ENCODE data around the gene SLC66A2. TPM values are rescaled to one million over a fixed set of nuclear protein-coding genes. Genes with fewer than 3 reads are reported as not detected.

SLC66A2 gene
- total and polyA plus RNA-seq, 2 of the 13 experiments (the other 11 are each of a cell fraction or from before 2014, with no cell fraction given) = 33.5 to 41.9 TPM

DNA sequence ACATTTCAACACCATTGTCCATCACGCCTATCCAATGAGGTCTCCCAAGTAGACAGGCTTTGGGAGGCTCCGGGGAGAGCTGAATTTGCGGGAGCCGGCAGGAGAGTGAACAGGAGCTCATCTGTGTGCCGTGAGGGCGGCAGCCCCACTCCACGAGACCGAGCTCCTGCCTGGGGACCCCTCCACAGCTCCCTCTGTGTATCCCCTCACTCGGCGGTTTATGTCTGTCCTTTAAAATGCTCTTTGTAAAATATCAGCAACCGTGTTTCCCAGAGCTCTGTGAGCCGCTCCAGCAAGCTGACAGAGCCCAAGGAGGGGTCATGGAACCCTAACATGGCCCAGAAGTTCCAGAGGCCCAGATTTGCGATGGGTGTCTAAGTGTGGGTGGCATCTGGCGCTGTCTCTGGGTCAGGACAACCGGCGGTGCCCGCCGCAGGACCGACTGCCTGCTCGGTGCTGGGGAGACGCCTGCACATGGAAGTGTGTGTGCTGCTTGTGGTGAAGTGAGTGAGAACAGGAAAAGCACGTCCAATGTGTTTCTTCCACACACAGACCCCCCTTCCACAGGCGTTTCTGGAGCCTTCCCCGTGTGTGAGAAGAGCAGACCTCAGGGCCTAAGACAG, 34.8 kb downstream of the SLC66A2 start:
- CTCF ChIA-PET (ENCODE audit: low intra/inter-chr PET ratio, low total read pairs) = no interaction called here
- no peak for TF ChIP-seq GRHL1 (CRISPR knock-in tag; conservative IDR thresholded peaks at IDR 0.05)
- TF ChIP-seq SMARCC2 (IDR thresholded peaks at IDR 0.05) = no peak
- no peak for TF ChIP-seq ATF6 (CRISPR knock-in tag; conservative IDR thresholded peaks at IDR 0.05)
- TF ChIP-seq AGO1 (IDR thresholded peaks at IDR 0.05; ENCODE audit: low read depth, low read length, poor library complexity, severe bottlenecking) = no peak
- TF ChIP-seq ZFP37 (CRISPR knock-in tag; IDR thresholded peaks at IDR 0.05; ENCODE audit: borderline replicate concordance) = no peak
- TF ChIP-seq FOXK1 (CRISPR knock-in tag; IDR thresholded peaks at IDR 0.05; ENCODE audit: borderline replicate concordance, low read depth) = no peak
- no peak for TF ChIP-seq CBFB (CRISPR knock-in tag; IDR thresholded peaks at IDR 0.05)
- TF ChIP-seq PITX1 (CRISPR knock-in tag; IDR thresholded peaks at IDR 0.05) = no peak
- in situ Hi-C loops (cut with HindIII; ENCODE audit: extremely low pct_ligation_motif_present, low pct_unique_long_range_greater_than_20kb) (no loop called here), intact Hi-C loops (cut with micrococcal nuclease; ENCODE audit: unreplicated experiment) (no loop called here)
- Histone ChIP-seq H3K4me1 (ENCODE audit: insufficient read depth, low read length) (no peaks in the 10 kb centered on the region), H2AFZ (ENCODE audit: low read length) (no peak overlapping the region), H3K27ac (ENCODE audit: extremely low read length, insufficient read depth, low read length) (no peak overlapping the region), H3K36me3 (replicated peaks in 1 of 2; ENCODE audit: control insufficient read depth in 1 of 2, insufficient read depth in 2 of 2, low read length in 2 of 2) (peaks cover 14 to 41% of the 10 kb centered on the region in 2 experiments; a peak in 4 of 5 replicates), H3K4me2 (ENCODE audit: low read depth, low read length) (no peak overlapping the region), H3K79me2 (ENCODE audit: insufficient read depth, low read length) (peaks cover 4% of the 10 kb centered on the region), H3K4me3 (replicated peaks in 1 of 3; ENCODE audit: insufficient read depth in 1 of 3, low read depth in 2 of 3, low read length in 3 of 3) (no peak overlapping the region), H3K9ac (ENCODE audit: insufficient read depth, low read depth, low read length) (no peak overlapping the region), H3K9me3 (ENCODE audit: low read length) (no peaks in the 10 kb centered on the region), H4K20me1 (ENCODE audit: insufficient read depth, low read length) (peaks cover 21% of the 10 kb centered on the region; the same call in 1 of the 2 replicates), H3K27me3 (ENCODE audit: control insufficient read depth in 1 of 2, insufficient read depth in 2 of 2, low read length in 2 of 2) (no peaks in the 10 kb centered on the region)
- POLR2A ChIA-PET = no interaction called here
- ATAC-seq = no peak
- 99% methylated on average over 21 of the region's 24 CpGs for WGBS (ENCODE audit: low lambda C conversion rate)
- BruUV-seq (replicated peaks) = no TSS peak
- DNase-seq (ENCODE audit: low spot score) = no peak
- FAIRE-seq = no peak
